ENCODE results near the gene SLIT3.
A peak's percentile ranks its signal among the peaks of the same experiment; 100 is the strongest.

Gene SLIT3

GRCh38 chr5:168796593-168797580 lies 504.1 kb downstream of the SLIT3 start:
- DNase-seq (ENCODE audit: low spot score), result no peak

- peak; percentile 75 for DNase-seq (ENCODE audit: low spot score)
Measured at GRCh38 chr5:168796000-168796399, 504.9 kb downstream of the SLIT3 start.

- DNase-seq (ENCODE audit: low spot score), result no peak
Measured at GRCh38 chr5:168793841-168794837, 506.8 kb downstream of the SLIT3 start.

- DNase-seq (ENCODE audit: low spot score), result no peak
Measured at GRCh38 chr5:168792678-168793077, 508.3 kb downstream of the SLIT3 start.

GRCh38 chr5:168790671-168791250 lies 510.2 kb downstream of the SLIT3 start:
- no peak for DNase-seq (ENCODE audit: low spot score)

- DNase-seq (ENCODE audit: low spot score), result no peak
Measured at GRCh38 chr5:168790002-168790635, 510.8 kb downstream of the SLIT3 start.

- no peak for DNase-seq (ENCODE audit: low spot score)
Measured at GRCh38 chr5:168788786-168789185, 512.2 kb downstream of the SLIT3 start.

- DNase-seq (ENCODE audit: low spot score), result no peak
Measured at GRCh38 chr5:168788107-168788506, 512.8 kb downstream of the SLIT3 start.

- DNase-seq (ENCODE audit: low spot score), result no peak
Measured at GRCh38 chr5:168786147-168786546, 514.8 kb downstream of the SLIT3 start.

GRCh38 chr5:168784454-168784853 lies 516.5 kb downstream of the SLIT3 start:
- no peak for DNase-seq (ENCODE audit: low spot score)

GRCh38 chr5:168781941-168782571 lies 518.9 kb downstream of the SLIT3 start:
- DNase-seq (ENCODE audit: low spot score), result no peak

GRCh38 chr5:168780888-168781287 lies 520.1 kb downstream of the SLIT3 start:
- DNase-seq (ENCODE audit: low spot score), result no peak

GRCh38 chr5:168779333-168779732 lies 521.6 kb downstream of the SLIT3 start:
- DNase-seq (ENCODE audit: low spot score), result no peak

GRCh38 chr5:168778536-168778935 lies 522.4 kb downstream of the SLIT3 start:
- DNase-seq (ENCODE audit: low spot score), result no peak

GRCh38 chr5:168777651-168778050 lies 523.3 kb downstream of the SLIT3 start:
- DNase-seq (ENCODE audit: low spot score), result no peak

GRCh38 chr5:168776070-168776469 lies 524.9 kb downstream of the SLIT3 start:
- DNase-seq (ENCODE audit: low spot score), result no peak

- DNase-seq (ENCODE audit: low spot score), result no peak
Measured at GRCh38 chr5:168773226-168773625, 527.7 kb downstream of the SLIT3 start.

GRCh38 chr5:168772316-168772961 lies 528.5 kb downstream of the SLIT3 start:
- no peak for DNase-seq (ENCODE audit: low spot score)

GRCh38 chr5:168771678-168772077 lies 529.3 kb downstream of the SLIT3 start:
- DNase-seq (ENCODE audit: low spot score), result no peak

GRCh38 chr5:168770996-168771395 lies 529.9 kb downstream of the SLIT3 start:
- no peak for DNase-seq (ENCODE audit: low spot score)
